GM12864 (cell line): ENCODE results near the gene BHLHE40.

Experiments used
- DNase-seq: peaks from one replicate; pipeline ENCODE4 v3.0.0-alpha.2; 2011; ENCODE audit warnings: low read depth
- H3K4me3 ChIP-seq: 2 replicates; pipeline ENCODE4 v1.5.1; 2011; ENCODE audit warnings: mild to moderate bottlenecking, low read depth, low read length, control low read depth
- CTCF ChIP-seq: IDR thresholded peaks from 2 replicates; pipeline ENCODE4 v1.5.1; 2011; ENCODE audit warnings: low read depth, mild to moderate bottlenecking, moderate library complexity, low read length, control low read depth, inconsistent platforms; ENCODE audit errors: missing control alignments

BHLHE40 gene

GRCh38 chr3:5002174-5002870, 23.1 kb downstream of the BHLHE40 start:
- no peak for DNase-seq
- H3K4me3 ChIP-seq: no peak overlapping the region
- no peak for TF ChIP-seq CTCF

GRCh38 chr3:5002871-5003247, 23.6 kb downstream of the BHLHE40 start:
- no peak overlapping the region for H3K4me3 ChIP-seq
- TF ChIP-seq CTCF: no peak
- no peak for DNase-seq

- H3K4me3 ChIP-seq: no peak overlapping the region
- no peak for TF ChIP-seq CTCF
- no peak for DNase-seq
Measured at GRCh38 chr3:5004319-5005152, 25.3 kb downstream of the BHLHE40 start.

GRCh38 chr3:5005367-5005766, 26.1 kb downstream of the BHLHE40 start:
- no peak for DNase-seq
- no peak overlapping the region for H3K4me3 ChIP-seq
- no peak for TF ChIP-seq CTCF

GRCh38 chr3:5006755-5007202, 27.5 kb downstream of the BHLHE40 start:
- TF ChIP-seq CTCF: no peak
- DNase-seq: peak; percentile 82
- H3K4me3 ChIP-seq: no peak overlapping the region

GRCh38 chr3:5007873-5008272, 28.6 kb downstream of the BHLHE40 start:
- TF ChIP-seq CTCF: no peak
- H3K4me3 ChIP-seq: peak overlapping the region; percentile 15; the same call in 1 of the 2 replicates
- DNase-seq: no peak
